Measurements from ENCODE around the gene MRPS9. TPM values are rescaled to one million over a fixed set of nuclear protein-coding genes. Genes with fewer than 3 reads are reported as not detected.

Gene MRPS9
- total and polyA plus RNA-seq, 9 of the 15 experiments (the other 6 are each of a cell fraction or from before 2014, with no cell fraction given), result 46.2 to 143 (median 65.6) TPM

GRCh38 chr2:105062158-105062557, 24.3 kb downstream of the MRPS9 start (continued):
- TF ChIP-seq NCOA4 (IDR thresholded peaks at IDR 0.05; ENCODE audit: partially characterized antibody) (no peak), ARID1B (IDR thresholded peaks at IDR 0.05) (peak; percentile 74), ZNF217 (CRISPR knock-in tag; IDR thresholded peaks at IDR 0.05) (no peak), TEAD1 (CRISPR knock-in tag; IDR thresholded peaks at IDR 0.05) (no peak), NR0B1 (IDR thresholded peaks at IDR 0.05; ENCODE audit: partially characterized antibody) (no peak), THRB (CRISPR knock-in tag; conservative IDR thresholded peaks at IDR 0.05) (no peak), TAL1 (IDR thresholded peaks at IDR 0.05) (peak; percentile 45; the same call in 1 of the 2 replicates), SMARCE1 (IDR thresholded peaks at IDR 0.05) (0 out of 2 replicates have a peak, but pooled peaks have one; percentile 18), KHSRP (IDR thresholded peaks at IDR 0.05) (no peak), TSHZ1 (CRISPR knock-in tag; IDR thresholded peaks at IDR 0.05) (no peak), USF1 (CRISPR knock-in tag; IDR thresholded peaks at IDR 0.05) (no peak), NCOR1 (IDR thresholded peaks at IDR 0.05) (peak; percentile 50), PKNOX1 (IDR thresholded peaks at IDR 0.05) (no peak), SRSF1 (IDR thresholded peaks at IDR 0.05; ENCODE audit: low read depth, low read length) (no peak), SMARCA4 (IDR thresholded peaks at IDR 0.05) (peak; percentile 45), DPF2 (IDR thresholded peaks at IDR 0.05) (peak; percentile 66), KDM1A (IDR thresholded peaks at IDR 0.05) (no peak), MNT (conservative IDR thresholded peaks at IDR 0.05) (no peak), CBFA2T3 (IDR thresholded peaks at IDR 0.05) (peak; percentile 77), GTF2B (IDR thresholded peaks at IDR 0.05; ENCODE audit: extremely low read depth, insufficient read length) (no peak)

Data from K562 (cell line).